GM19397 (cell line): Measurements from ENCODE around the gene ECHS1.
"Not testable (repeated sequence)": the region's sequence is repeated elsewhere in the genome, so short reads cannot be mapped to it uniquely, and the experiment has no call there.

Experiments
- ATAC-seq: cut with Tn5 transposase; IDR thresholded peaks from one replicate; pipeline ENCODE4 v1.9.1; 2021; ENCODE audit warnings: mild to moderate bottlenecking, moderate library complexity; ENCODE audit not compliant: unreplicated experiment

The ECHS1 gene

DNA sequence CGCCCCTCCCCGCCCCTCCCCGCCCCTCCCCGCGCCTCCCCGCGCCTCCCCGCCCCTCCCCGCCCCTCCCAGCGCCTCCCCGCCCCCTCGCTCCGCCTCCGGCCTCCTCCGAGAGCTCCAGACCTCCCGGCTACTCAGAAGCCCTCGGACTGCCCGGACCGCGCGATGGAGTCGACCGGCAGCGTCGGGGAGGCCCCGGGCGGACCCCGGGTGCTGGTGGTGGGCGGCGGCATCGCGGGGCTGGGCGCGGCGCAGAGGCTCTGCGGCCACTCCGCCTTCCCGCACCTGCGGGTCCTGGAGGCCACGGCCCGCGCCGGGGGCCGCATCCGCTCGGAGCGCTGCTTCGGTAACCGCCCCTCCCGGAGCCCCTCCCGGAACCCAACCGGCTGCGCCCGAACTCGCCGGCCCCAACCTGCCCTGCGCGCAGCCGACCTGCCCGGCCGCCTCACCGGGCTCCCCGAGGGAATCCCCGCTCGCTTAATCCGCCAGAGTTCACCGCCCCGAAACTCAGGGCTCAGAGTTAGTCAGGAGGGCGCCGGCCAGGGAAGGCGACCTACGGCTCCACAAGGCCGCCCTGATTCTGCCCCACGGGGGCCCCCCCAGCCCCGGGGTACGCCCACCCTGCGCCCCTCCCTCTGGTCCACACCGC lies 6.1 kb upstream of the ECHS1 start, which contains the start of gene PAOX:
TSS of gene PAOX (plus strand) at position 111 of the 649 bp plus-strand sequence. CDS start at position 166, 55 bp downstream.
- peak; percentile 45 for ATAC-seq

DNA sequence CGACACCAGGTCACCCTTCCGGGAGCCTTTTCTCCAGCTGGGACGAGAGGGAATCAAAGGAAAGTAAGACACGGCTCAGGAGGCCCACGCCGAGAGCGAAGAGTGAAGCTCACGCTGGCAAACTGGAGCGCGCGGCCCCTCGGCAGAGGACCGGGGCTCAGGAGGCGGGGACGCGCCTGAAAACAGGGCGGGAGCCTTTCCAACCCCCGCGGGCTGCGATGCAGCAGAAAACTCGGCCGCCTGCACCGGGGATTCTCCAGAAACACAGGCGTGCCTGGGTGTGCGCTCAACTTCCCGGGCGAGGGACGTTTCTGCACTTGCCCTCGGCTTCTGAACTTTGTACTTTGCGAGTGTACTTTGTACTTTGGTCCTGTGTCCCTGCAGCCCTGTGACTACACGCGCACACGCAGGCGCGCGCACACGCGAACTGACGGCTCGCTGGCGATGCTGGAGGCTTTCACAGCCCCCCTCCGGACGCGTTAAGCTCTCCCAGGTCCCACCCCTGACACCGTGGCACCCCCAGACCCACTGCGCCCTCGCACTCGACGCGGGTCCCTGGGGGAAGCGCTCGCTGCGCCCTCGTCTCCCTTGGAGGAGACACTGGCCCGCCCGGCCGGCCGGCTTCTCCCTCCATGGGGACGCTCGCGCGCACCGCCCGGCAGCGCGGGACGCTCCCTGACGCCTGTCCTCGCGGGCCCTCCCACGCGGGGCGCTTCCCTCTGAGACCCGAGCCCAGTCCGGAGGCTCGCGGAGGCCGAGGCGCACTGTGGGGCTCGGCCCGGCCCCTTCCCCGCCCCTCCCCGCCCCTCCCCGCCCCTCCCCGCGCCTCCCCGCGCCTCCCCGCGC lies 5.3 kb upstream of the ECHS1 start:
- peak; percentile 43 for ATAC-seq

DNA sequence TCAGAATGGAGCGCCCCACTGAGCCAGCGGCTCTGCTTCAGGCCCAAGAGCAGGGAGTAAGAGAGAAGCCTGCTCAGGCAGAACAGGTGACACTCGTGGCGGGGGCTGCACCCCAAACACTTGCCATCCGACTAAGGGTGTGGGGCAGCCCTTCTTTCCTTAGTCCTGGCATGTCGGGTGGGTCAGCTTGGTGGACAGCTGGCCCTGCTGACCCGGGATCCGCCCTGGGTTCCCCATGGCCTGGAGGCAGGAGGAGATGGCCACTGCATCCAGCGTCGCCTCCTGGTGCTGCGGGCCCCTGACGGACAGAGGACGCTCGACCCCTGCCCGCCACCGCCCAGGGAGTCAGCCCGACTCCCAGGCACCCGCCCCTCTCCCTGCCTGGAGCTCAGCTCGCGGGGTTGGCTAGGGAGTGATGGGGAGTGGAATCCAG lies 4.7 kb upstream of the ECHS1 start:
- ATAC-seq: no peak

DNA sequence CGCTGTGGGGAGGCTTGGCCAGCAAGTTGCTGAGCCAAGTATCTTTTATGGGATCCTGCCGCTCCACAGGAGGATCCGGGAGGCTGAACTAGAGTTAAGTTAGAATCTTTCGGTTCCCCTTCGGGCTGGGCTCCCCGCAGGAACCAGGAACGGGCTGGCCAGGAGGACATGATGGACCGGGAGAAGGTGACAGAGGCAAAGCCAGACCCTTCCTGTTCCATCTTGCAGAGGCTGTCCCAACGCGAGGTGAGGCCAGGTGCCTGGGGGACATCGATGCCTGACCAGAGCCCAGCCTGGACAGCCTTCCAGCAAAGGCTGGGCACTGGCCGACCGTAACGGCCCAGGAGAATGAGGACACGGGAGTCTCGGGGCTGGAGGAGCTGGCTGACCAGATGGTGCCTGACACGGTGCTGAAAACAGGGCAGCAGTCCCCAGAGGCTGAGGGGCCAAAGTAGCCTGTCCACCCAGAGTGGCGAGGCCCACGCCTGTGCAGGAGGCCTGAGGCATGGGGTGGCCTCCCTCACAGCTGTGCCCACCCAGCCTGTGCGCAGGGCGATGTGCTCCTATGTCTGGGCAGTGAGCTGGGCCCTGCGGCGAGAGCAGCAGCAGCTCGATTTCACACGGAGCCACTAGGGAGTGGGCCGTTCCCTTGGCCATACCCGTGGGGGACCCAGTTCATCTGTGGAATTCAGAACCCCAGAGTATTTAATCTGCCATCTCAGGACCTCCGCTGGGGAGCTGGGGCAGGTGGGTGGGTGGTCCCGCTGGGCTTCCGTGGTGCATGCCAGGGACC lies 4.1 kb upstream of the ECHS1 start:
- no peak for ATAC-seq

DNA sequence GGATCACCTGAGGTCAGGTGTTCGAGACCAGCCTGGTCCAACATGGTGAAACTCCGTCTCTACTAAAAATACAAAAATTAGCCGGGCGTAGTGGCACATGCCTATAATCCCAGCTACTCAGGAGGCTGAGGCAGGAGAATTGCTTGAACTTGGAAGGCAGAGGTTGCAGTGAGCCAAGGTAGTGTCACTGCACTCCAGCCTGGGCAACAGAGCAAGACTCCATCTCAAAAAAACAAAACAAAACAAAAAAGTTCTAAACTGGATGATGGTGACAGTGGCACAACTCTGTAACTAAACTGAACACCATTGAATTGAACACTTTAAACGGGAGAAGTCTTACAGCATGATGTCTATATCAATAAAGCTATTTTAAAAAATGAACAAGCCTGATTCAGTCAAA lies 3.0 kb upstream of the ECHS1 start:
- ATAC-seq: not testable (repeated sequence)

DNA sequence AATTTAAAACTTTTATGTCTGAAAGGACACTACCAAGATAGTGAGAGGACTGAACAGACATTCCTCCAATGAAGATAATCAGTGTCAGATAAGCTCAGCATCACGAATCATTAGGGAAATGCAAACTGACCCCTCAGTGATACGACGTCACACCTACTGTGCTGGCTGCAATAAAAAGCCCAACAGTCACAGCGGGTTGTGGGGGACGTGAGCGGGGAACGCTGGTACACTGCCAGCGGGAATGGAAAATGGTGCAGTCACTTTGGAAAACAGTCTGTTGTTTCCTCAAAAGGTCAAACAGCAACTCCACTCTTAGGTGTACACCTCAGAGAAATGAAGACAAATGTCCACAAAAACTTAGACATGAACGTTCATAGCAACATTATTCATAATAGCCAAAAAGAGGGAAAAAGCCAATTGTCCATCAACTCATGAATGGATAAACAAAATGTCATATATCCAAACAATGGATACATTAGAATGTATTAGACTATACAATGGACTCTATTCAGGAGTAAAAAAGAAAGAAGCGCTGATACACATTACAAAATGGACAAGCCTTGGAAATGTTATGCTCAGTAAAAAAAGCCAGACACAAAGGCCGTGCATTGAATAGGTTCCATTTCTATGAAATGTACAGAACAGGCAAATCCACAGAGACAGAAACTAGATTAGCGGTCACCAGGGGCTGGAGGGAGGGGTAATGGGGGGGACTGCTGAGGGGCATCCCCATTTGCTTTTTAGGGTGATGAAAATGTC lies 2.4 kb upstream of the ECHS1 start:
- ATAC-seq: no peak

DNA sequence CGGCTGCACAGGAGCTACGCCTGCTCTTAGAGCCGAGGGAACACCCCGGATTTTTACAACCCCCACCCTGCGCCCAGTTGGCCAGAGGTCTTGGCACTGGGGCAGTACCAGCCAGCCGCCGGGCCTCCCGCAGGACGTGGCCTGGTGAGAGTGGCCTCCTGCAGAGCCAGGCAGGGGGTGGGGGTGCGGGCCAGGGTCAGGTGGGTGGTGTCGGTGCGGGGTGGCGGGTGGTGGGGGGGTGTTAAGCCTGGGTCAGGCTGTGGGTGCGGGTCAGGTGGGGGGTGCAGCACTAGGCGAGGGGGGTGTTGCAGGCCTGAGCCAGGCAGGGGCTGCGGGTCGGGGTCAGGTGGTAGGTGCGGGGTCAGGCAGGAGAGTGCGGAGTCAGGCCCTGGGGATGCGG lies 647 bp downstream of the ECHS1 start:
- ATAC-seq: no peak

DNA sequence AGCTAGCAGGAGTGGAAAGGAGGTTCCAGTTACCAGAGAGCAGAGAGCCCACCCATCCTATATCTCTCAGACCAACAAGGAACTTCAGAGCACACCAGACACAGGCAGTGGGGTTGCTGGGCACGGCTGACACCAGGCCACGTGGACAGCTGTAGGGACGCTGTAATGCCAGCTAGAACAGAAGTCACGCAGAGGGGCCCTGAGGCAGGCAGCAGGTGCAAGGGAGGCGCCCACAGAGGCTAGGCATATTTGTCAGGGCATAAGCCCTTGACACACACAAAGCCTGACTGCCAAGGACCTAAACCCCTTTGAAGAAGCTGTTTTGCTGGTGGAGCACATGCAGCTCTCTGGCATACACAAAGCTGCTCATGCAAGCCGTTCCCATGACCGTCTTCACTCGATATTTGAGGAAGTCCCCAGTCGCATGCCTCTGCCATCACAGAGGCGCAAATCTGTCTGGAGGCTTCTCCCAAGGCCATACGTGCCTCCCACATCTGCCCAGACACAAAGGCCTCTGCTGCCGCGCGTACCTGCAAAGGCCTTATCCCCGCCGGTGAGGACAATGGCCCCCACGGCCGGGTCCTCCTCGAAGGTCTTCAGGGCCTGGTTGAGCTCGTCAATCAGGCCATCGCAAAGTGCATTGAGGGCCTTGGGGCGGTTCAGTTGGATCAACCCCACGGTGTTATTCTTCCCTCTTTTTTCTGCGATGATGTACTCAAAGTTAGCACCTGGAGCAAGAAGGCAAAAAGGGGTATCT lies 2.9 kb downstream of the ECHS1 start:
- no peak for ATAC-seq

DNA sequence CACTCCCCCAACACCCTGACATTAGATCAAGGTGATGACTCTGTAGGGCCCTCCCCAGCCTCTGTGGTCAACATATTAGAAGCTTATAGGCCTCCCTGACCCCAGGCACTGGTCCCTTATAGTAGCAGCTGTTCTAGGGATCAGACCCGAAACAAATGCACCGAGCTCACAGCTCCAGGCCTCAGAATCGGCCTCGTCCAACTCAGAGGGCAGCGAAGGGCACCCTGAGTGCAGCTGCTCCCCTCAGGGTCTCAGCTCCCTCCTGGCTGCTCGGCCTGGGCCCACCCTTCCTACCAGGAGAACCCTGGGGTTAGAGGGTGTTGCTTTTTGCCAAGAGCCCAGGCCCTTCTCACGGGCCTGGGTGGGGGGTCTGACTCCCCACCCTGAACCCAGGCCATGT lies 5.0 kb downstream of the ECHS1 start:
- ATAC-seq: no peak

DNA sequence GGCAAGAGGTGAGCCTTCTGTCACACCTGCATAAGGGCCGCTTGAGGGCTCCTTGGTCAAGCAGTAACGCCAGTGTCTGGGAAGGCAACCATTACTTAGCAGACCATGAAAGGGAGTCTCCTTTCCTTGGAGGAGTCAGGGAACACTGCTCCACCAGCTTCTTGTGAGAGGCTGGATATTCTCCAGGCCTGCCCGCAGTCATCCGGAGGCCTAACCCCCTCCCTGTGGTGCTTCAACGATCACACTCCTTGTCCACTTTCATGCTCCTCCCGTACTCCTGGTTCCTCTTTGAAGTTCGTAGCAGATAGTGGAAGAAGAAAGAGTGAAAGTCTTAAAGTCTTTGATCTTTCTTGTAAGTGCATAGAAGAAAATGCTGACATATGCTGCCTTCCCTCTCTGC lies 5.7 kb downstream of the ECHS1 start:
- not testable (repeated sequence) for ATAC-seq

DNA sequence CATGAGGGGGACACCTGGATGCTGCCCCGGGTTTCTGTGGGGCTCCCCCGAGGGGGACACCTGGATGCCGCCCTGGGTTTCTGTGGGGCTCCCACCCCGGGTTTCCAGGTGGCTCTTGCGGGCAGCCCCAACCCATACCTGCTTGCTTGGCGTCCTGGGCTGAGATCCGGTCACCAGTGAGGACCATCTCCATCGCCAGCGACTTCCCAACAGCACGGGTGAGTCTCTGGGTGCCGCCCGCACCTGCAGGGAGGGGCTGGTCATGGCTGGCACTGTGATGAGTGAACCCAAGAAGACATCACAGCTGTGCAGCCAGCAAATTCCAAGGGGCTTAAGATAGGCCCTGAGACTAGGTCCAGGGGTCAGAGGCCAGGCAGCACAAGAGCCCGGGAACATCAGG lies 6.4 kb downstream of the ECHS1 start:
- ATAC-seq: no peak

DNA sequence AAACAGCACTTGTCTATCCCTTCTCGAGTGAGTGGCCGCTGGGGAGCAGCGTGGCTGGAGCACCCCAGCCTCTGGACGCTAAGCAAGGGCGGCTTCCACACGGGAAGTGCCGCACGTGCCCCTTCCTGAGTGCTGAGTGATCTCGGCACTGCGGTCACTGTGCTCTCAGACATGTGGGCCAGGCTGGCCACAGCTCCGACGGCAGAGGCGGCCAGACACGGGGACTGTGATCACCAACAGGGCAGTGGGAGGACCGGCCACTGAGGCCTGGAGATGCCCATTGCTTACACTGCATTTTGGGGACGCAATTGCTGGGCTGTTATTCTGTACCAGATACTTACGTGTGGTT lies 7.0 kb downstream of the ECHS1 start:
- no peak for ATAC-seq

DNA sequence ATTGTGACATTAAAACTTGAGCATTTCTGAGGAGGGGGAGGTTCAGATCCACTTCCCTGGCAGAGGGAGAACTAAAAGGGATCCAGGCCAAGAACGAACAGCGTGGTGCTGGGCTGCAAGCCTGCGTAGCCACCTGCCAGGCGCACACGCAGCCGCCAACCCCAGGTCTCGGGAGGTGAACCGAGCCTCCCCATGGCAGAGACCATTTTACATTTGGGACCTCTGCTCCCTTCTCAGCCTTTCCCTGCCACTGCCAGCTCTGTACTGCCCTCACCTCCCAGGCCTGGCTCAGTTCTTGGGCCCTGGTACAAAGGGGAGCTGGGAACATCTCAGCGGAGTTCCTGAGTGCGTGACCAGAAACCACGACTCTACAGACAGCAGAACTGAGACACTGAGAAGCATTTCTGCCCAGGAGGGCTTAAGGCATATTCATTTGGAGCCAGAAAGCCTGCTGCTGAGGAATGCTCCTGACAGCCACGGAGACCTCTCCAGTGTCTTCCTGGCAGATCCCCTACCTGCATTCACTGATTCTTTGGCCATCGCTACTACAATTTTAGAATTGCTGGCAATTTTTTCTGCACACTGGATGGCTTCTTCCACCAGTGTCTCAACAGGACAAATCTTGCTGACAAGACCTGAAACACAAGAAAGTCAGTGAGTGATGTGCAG lies 7.6 kb downstream of the ECHS1 start:
- no peak for ATAC-seq

DNA sequence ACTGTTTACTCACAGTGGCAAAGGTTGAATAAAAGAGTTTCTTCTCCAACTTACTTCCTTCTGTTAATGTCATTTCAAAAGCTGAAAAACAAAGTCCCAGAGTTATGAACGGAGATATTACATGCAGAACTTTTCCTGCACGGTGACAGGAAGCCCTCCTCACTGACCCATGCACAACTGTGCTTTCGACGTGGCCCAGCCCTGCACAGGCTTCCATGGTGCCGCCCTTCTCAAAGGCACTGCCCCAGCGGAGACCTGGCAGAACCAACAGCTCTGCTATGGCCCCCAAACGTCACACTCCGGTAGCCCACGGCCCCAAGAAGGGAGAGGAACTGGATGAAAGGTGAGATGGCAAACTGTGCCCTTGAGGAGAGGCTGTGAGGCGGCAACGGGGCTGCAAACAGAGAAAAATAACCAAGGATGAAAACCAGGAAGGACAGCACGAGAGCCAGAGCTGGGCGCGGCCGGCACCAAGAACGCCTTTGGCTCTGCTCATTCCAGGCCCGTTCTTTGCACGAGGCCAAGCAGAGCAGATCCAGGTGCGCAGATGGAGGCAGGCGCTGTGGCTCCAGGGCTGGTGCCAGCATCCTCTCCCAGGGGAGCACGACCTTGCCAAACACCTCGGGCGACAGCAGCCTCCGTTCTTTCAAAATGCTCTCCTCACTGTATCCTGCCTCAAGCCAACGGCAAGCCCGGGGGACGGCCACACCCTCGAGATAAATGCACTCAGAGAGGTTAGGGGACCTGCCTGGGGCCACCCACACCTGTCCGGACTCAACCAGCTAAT lies 8.3 kb downstream of the ECHS1 start:
- no peak for ATAC-seq

DNA sequence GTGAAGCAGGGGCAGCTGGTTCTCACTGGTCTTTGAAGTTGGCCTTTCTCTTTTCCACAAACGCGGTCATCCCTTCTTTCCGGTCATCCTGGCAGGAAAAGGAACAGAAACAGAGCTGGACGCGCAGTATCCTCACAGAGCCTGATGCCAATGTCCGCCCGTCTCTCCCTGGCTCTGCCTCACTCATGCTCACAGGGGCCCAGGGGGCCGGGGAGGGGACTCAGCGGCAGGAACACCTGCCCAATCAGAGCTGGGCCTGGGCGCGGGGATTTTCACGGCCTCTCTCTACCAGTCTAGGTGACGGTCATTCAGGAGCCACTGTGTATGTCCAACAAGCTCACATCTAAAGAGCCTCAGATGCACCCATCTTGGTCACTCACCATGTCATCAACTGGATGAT lies 10.3 kb downstream of the ECHS1 start:
- ATAC-seq: no peak

DNA sequence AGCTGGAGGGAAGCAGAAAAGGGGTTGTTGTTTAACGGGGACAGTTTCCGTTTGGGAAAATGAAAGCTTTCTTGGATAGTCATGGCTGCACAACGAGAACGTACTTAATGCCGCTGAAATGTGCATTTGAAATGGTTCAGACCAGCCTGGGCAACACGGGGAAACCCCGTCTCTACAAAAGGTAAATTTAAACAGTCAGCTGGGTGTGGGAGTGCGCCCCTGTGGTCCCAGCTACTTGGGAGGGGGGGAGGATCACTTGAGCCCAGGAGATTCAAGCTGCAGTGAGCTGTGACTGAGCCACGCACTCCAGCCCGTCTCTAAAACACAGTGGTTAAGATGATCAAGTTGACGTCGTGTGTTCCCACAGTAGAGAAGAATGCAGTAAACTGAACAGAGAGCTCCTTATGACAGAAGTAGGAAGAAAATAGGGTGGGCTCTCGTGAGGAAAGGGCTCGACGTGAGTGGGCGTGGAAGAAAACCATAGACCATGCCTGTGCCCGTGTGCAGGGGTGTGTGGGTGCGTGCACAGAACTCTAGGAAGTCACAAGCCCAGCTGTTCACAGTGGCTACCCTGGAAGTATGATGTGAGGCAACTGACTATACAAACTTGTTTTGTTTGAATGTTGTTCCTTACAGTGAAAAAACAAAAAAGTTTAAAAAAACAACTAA lies 11.2 kb downstream of the ECHS1 start:
- ATAC-seq: no peak

DNA sequence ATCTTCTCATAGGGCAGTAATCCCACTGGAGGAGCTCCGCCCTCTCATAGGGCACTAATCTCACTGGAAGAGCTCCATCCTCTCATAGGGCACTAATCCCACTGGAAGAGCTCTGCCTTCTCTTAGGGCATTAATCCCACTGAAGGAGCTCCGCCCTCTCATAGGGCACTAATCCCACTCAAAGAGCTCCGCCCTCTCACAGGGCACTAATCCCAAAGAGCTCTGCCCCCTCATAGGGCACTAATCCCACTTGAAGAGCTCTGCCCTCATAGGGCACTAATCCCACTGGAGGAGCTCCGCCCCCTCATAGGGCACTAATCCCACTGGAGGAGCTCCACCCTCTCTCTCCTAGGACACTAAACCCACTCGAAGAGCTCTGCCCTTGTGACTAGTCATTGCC lies 11.9 kb downstream of the ECHS1 start:
- ATAC-seq: no peak

DNA sequence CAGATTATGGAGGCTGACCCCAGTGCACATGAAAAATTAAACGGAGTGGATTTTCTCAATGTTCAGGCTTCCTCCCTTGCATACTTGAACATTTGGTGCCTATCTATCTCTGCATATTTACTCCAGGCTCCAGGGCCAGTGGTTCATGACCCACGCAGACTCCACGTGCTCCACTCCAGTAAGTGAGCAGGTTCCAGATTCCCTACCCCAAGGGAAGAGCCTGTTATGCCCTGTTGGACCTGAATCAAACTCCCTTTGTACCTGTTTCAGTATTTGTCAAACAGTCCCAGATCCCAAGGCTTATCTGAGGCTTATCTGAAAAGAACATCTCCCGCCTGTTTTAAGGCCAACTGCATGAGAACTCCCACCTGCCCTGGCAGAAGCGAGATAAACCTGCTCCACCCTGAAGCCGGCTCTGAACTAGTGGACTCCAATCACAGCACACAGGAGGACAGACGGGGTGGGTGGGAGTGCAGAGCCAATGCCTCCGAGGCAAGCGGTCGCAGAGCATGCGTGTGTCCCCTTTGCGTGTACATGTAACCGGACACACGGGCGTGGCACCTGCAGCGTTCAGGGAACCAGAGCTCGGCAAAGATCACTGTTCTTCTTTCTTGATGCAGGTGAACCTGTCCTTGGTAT lies 13.1 kb downstream of the ECHS1 start:
- ATAC-seq: no peak
